H9 (cell line): Measurements from ENCODE around the gene SEC16B. TPM values are rescaled to one million over a fixed set of nuclear protein-coding genes. Genes with fewer than 3 reads are reported as not detected.

Experiments
- DNase-seq: peaks from one replicate; pipeline ENCODE4 v3.0.0-alpha.2; 2017
- H2AFZ ChIP-seq: one replicate; pipeline ENCODE4 v1.6.1; 2013; ENCODE audit warnings: mild to moderate bottlenecking, low read length, control low read depth, moderate library complexity
- H2AK5ac ChIP-seq: 2 replicates; pipeline ENCODE4 v1.6.1; 2013; ENCODE audit warnings: low read length, control low read depth, mixed read lengths; ENCODE audit not compliant: insufficient read length
- H2BK120ac ChIP-seq: one replicate; pipeline ENCODE4 v1.6.1; 2013; ENCODE audit warnings: low read depth, mild to moderate bottlenecking, low read length, control low read depth, inconsistent platforms; ENCODE audit not compliant: poor library complexity, severe bottlenecking
- H2BK12ac ChIP-seq: 2 replicates; pipeline ENCODE4 v1.6.1; 2013; ENCODE audit warnings: low read length, control low read depth, mixed read lengths, low read depth; ENCODE audit not compliant: insufficient read length
- H2BK15ac ChIP-seq: 2 replicates; pipeline ENCODE4 v1.6.1; 2013; ENCODE audit warnings: low read depth, low read length, control low read depth
- H2BK20ac ChIP-seq: one replicate; pipeline ENCODE4 v1.6.1; 2013; ENCODE audit warnings: low read depth, mild to moderate bottlenecking, low read length, control low read depth, inconsistent platforms; ENCODE audit not compliant: poor library complexity, severe bottlenecking
- H2BK5ac ChIP-seq: 2 replicates; pipeline ENCODE4 v1.6.1; 2013; ENCODE audit warnings: low read length, control low read depth, mixed read lengths; ENCODE audit not compliant: insufficient read length
- H3K14ac ChIP-seq: 2 replicates; pipeline ENCODE4 v1.6.1; 2013; ENCODE audit warnings: low read length, control low read depth; ENCODE audit not compliant: insufficient read depth
- H3K18ac ChIP-seq: 2 replicates; pipeline ENCODE4 v1.6.1; 2013; ENCODE audit warnings: low read depth, mild to moderate bottlenecking, mixed read lengths, low read length, control low read depth; ENCODE audit not compliant: insufficient read length
- H3K23ac ChIP-seq: 2 replicates; pipeline ENCODE4 v1.6.1; 2013; ENCODE audit warnings: low read length, control low read depth, mixed read lengths, low read depth; ENCODE audit not compliant: insufficient read length
- H3K23me2 ChIP-seq: 2 replicates; pipeline ENCODE4 v1.6.1; 2013; ENCODE audit warnings: low read depth, mild to moderate bottlenecking, mixed read lengths, low read length, control low read depth; ENCODE audit not compliant: insufficient read length, poor library complexity, severe bottlenecking
- H3K27ac ChIP-seq: 2 replicates; pipeline ENCODE4 v1.5.1; 2013; ENCODE audit warnings: low read length, control low read depth, mixed read lengths, low read depth; ENCODE audit not compliant: insufficient read length
- H3K27me3 ChIP-seq: 2 replicates; pipeline ENCODE4 v1.6.1; 2013; ENCODE audit warnings: low read length, control low read depth, inconsistent platforms; ENCODE audit not compliant: insufficient read depth
- H3K4ac ChIP-seq: 2 replicates; pipeline ENCODE4 v1.6.1; 2013; ENCODE audit warnings: low read depth, mild to moderate bottlenecking, control low read depth, inconsistent platforms, low read length, moderate library complexity
- H3K4me1 ChIP-seq: 2 replicates; pipeline ENCODE4 v1.6.1; 2013; ENCODE audit warnings: low read length, control low read depth, inconsistent platforms; ENCODE audit not compliant: insufficient read depth
- H3K4me2 ChIP-seq: 2 replicates; pipeline ENCODE4 v1.6.1; 2013; ENCODE audit warnings: low read length, control low read depth, mixed read lengths; ENCODE audit not compliant: insufficient read length, insufficient read depth
- H3K56ac ChIP-seq: 2 replicates; pipeline ENCODE4 v1.6.1; 2013; ENCODE audit warnings: low read depth, mild to moderate bottlenecking, mixed read lengths, low read length, control low read depth; ENCODE audit not compliant: insufficient read length
- H3K79me1 ChIP-seq: 2 replicates; pipeline ENCODE4 v1.6.1; 2013; ENCODE audit warnings: low read depth, mild to moderate bottlenecking, moderate library complexity, low read length, control low read depth, inconsistent platforms; ENCODE audit not compliant: insufficient read depth, poor library complexity, severe bottlenecking
- H3K79me2 ChIP-seq: 2 replicates; pipeline ENCODE4 v1.6.1; 2013; ENCODE audit warnings: low read length, control low read depth, inconsistent platforms; ENCODE audit not compliant: insufficient read depth
- H3K9ac ChIP-seq: 2 replicates; pipeline ENCODE4 v1.6.1; 2013; ENCODE audit warnings: low read length, control low read depth, mixed read lengths; ENCODE audit not compliant: insufficient read length; ENCODE audit errors: extremely low read depth
- H3K9me3 ChIP-seq: one replicate; pipeline ENCODE4 v1.6.1; 2013; ENCODE audit warnings: low read depth, low read length, inconsistent platforms; ENCODE audit not compliant: control insufficient read depth
- H3T11ph ChIP-seq: one replicate; pipeline ENCODE4 v1.6.1; 2013; ENCODE audit warnings: mild to moderate bottlenecking, low read length, control low read depth, inconsistent platforms
- H4K20me1 ChIP-seq: one replicate; pipeline ENCODE4 v1.6.1; 2013; ENCODE audit not compliant: control insufficient read depth, insufficient read length, insufficient read depth
- H4K5ac ChIP-seq: 2 replicates; pipeline ENCODE4 v1.6.1; 2013; ENCODE audit warnings: low read depth, mild to moderate bottlenecking, mixed read lengths, low read length, control low read depth; ENCODE audit not compliant: insufficient read length
- H4K8ac ChIP-seq: replicated peaks from 2 replicates; pipeline ENCODE4 v1.6.1; 2013; ENCODE audit warnings: low read length, control low read depth, mixed read lengths, low read depth; ENCODE audit not compliant: insufficient read length
- H4K91ac ChIP-seq: 2 replicates; pipeline ENCODE4 v1.6.1; 2013; ENCODE audit warnings: low read depth, mild to moderate bottlenecking, moderate library complexity, mixed read lengths, low read length, control low read depth; ENCODE audit not compliant: insufficient read length
- H3K27ac Mint-ChIP-seq, 3 experiments: 2 replicates in 2 of 3; 3 replicates in 1 of 3; pipeline ENCODE4 v1.8.0; 2020 to 2021; ENCODE audit warnings: mixed read lengths in 3 of 3, mild to moderate bottlenecking in 1 of 3, moderate library complexity in 1 of 3
- H3K27me3 Mint-ChIP-seq: 2 replicates; pipeline ENCODE4 v1.8.0; 2021; ENCODE audit warnings: low read depth, mild to moderate bottlenecking, moderate library complexity, mixed read lengths
- H3K36me3 Mint-ChIP-seq, 3 experiments: 2 replicates in 2 of 3; 3 replicates in 1 of 3; pipeline ENCODE4 v1.8.0; 2020 to 2021; ENCODE audit warnings: low read depth in 3 of 3, mixed read lengths in 3 of 3; ENCODE audit not compliant: insufficient read depth in 1 of 3
- H3K4me1 Mint-ChIP-seq, 2 experiments: 2 replicates each; pipeline ENCODE4 v1.8.0; 2020; ENCODE audit warnings: mixed read lengths in 2 of 2
- H3K4me3 Mint-ChIP-seq, 2 experiments: 2 replicates in 1 of 2; 3 replicates in 1 of 2; pipeline ENCODE4 v1.8.0; 2020 to 2021; ENCODE audit warnings: mild to moderate bottlenecking in 2 of 2, mixed read lengths in 2 of 2, moderate library complexity in 1 of 2
- H3K9me3 Mint-ChIP-seq, 2 experiments: 2 replicates in 1 of 2; 3 replicates in 1 of 2; pipeline ENCODE4 v1.8.0; 2020; ENCODE audit warnings: mild to moderate bottlenecking in 2 of 2, mixed read lengths in 2 of 2, moderate library complexity in 1 of 2
- CTCF ChIP-seq: fragments of 200-600 bp; sonication (generic); conservative IDR thresholded peaks from 3 replicates; pipeline ENCODE4 v1.8.0; 2021; ENCODE audit warnings: antibody characterized with exemption, mild to moderate bottlenecking
- WGBS: extraction: QIAGEN DNeasy Blood & Tissue Kit; methylation state at CpG from one replicate; pipeline ENCODE4 v1.1.7; 2013; ENCODE audit warnings: missing lambda C conversion rate, low lambda C conversion rate, mixed read lengths; ENCODE audit not compliant: insufficient read length; ENCODE audit errors: extremely low coverage; 5-methylcytosine and 5-hydroxymethylcytosine counted together
- long read RNA-seq: library from polyadenylated mRNA; unstranded; transcript quantifications from one replicate; pipeline ENCODE4 v2.0.0, GENCODE V29; 2020
- total RNA-seq: library from RNA; stranded (reverse); gene quantifications from 2 replicates; pipeline ENCODE4 v1.2.1, GENCODE V29; 2021

The SEC16B gene
- 0.70 and 0.83 TPM in 2 replicates for total RNA-seq
- long read RNA-seq: 0 reads

GRCh38 chr1:177969825-177970371 is at the start of gene SEC16B:
SEC16B (minus strand) TSS chr1:177970058; CDS start chr1:177967981, 2,077 bp downstream.
- Histone ChIP-seq H2BK15ac (no peak within 1 kb of the TSS), H2AFZ (no peak within 1 kb of the TSS), H4K8ac (no peak within 1 kb of the TSS), H3K23ac (no peak within 1 kb of the TSS), H4K5ac (no peak within 1 kb of the TSS), H3K56ac (no peak within 1 kb of the TSS), H3K27ac (no peak within 1 kb of the TSS), H3K9me3 (no peaks in the 10 kb centered on the region), H3T11ph (no peak within 1 kb of the TSS), H3K4me1 (no peaks in the 10 kb centered on the region), H3K4ac (no peak within 1 kb of the TSS), H2AK5ac (no peak within 1 kb of the TSS), H3K79me2 (no peaks in the 10 kb centered on the region), H4K91ac (no peak within 1 kb of the TSS), H3K23me2 (no peaks in the 10 kb centered on the region), H2BK12ac (no peak within 1 kb of the TSS), H2BK20ac (no peak within 1 kb of the TSS), H3K4me2 (no peak within 1 kb of the TSS), H3K27me3 (no peaks in the 10 kb centered on the region), H4K20me1 (no peaks in the 10 kb centered on the region), H3K14ac (no peak within 1 kb of the TSS), H3K9ac (no peak within 1 kb of the TSS), H2BK5ac (no peak within 1 kb of the TSS), H3K18ac (no peak within 1 kb of the TSS), H2BK120ac (no peak within 1 kb of the TSS), H3K79me1 (no peaks in the 10 kb centered on the region)
- Mint-ChIP-seq H3K27ac (no peak within 1 kb of the TSS; a peak in 1 of 7 replicates), H3K4me3 (no peak within 1 kb of the TSS), H3K9me3 (no peaks in the 10 kb centered on the region), H3K4me1 (no peaks in the 10 kb centered on the region), H3K36me3 (no peaks in the 10 kb centered on the region), H3K27me3 (no peaks in the 10 kb centered on the region; the same call in 1 of the 2 replicates)
- no CpG with 5 or more reads among the region's 12 CpGs for WGBS
- no peak for DNase-seq
- TF ChIP-seq CTCF: no peak
